CD4-positive, alpha-beta T cell treated with Interleukin-21 for 1 hour (primary cell): Measurements from ENCODE around the gene SCRT2.

Experiments
- DNase-seq: peaks from one replicate; pipeline ENCODE4 v3.0.0-alpha.2; 2020

SCRT2 gene

GRCh38 chr20:623021-623420, 52.6 kb downstream of the SCRT2 start:
- no peak for DNase-seq

DNA sequence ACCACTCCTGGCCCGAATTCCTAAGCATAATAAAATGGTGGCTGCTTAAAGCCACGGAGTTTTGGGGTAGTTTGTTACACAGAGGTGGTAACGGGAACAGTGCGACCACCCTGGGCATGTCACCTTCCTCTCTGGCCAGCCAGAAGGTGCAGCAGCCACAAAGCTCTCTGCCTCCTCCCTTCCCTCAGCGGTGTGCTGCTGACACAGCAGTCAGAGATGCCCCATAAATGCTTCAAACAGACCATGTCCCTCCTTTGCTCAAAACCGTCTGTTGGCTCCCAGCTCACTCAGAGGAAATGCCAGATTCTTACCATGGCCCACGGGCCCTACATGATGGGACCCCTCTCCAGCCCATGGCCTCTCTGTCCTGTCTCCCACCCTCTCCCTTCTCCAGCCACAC, 53.4 kb downstream of the SCRT2 start:
- no peak for DNase-seq

GRCh38 chr20:621125-621756, 54.4 kb downstream of the SCRT2 start:
- DNase-seq, result no peak

DNA sequence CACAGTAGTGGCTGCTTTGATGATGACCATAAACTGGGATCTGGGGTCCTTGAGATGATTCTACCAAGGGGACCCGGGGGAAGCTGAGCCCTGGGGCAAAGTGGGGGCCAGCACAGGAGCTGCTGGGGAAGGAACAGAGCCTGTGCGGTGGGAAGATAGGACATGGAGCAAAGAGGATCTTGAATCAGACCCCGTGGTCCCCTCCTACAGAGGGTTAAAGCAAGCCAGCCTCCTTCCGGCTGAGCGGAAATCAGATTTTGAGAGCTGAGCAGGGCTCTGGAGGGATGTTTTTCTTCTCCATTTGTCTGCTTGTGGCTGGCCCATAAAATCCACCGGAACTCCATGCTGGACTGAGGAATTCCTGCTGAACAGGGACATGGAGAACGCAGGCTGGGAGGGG, 55.4 kb downstream of the SCRT2 start:
- no peak for DNase-seq

DNA sequence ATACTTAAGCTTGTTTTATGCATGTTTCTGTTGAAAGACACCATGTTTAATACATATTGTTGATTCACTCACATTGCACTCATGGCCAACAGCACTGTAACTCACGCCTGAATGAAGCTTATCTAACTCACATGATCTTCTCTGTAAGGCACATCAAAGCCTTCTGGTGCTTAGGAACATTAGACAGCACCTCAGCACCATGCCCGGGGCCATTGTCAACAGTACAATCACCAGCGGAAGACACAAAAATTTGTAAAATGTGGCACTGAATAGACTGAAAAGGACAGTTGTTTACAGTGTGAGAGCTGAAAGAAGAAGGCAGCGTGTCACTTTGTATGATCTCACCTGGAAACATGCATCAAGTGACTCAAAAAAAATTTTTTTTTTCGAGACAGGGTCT, 56.6 kb downstream of the SCRT2 start:
- no peak for DNase-seq

GRCh38 chr20:617934-618690, 57.5 kb downstream of the SCRT2 start:
- DNase-seq, result no peak

DNA sequence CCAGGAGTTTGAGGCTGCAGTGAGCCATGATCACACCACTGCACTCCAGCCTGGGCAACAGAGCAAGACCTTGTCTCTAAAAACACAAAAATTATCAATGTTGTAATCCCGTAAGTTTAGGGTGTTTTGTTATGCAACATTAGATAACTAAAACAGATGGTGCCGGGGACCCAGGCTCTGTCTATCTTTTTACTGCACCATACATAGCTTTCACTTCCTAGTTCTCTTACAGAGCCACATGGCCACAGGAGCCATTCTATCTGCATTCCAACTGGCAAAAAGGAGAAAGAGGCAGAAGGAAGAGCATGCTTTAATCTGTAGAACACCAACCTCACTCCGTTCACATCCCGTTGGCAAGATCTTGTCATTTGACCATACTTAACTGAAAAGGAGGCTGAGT, 60.1 kb downstream of the SCRT2 start:
- no peak for DNase-seq

DNA sequence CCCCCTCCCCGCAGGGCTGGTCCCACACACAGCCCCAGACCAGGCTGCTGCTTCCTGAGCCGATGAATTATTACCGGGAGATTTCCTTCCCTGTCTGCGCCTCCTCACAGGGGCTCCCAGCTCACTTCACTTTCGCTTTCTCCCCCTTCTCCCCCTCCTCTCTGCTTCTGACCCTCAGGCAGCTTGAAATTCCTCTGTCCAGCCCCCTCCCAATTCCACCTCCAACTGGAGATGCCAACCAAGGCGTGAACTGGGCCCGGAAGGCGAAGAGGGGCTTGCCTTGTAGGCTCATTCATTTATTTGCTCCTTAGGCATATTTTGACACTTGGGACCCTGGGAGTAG, 63.8 kb downstream of the SCRT2 start:
- DNase-seq, result no peak
